ENCODE data around the gene NR3C1.

DNA sequence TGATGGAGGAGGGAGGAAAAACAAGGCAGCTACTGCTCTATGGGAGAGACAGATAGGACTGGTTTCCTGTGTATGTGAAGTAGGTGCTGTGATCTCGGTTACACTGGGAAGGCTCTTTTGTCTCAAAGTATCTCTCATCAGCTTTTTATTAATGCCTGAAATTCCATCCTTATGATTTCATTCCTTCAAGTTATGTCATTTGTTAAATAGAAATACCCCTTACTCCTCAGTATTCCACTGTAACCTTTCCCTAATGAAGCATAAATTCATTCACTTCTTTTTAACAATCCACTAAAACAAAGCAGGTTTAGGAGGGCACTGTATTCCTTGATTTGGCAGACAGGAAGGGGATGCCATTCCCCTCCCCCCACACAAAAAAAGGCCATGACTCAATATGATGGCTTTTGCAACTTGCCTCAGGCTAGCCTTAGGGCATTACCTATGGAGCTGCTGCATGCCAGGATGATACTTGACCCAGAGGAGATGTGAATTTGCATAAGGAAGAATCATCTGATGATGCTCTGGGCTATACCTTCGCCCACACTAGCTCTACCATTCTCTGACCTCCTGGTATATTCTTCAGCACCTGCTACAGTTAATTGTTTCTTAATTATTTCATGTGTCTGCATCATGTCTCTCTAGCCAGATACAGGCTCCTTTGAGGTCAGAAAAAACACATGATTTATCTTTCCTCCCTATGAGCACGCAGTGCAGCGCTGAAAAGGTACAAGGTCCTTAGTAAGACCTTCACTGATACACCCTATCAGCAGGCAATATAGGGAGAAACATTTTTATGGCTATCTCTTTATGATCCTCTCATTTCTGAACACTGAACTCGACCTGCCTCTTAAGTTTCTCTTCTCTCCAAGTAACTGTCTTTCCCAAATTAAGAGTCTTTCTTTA is 26.3 kb downstream of the NR3C1 start:
- TF ChIP-seq FOXK2 (IDR thresholded peaks at IDR 0.05): no peak
- TF ChIP-seq, protein P1, sequence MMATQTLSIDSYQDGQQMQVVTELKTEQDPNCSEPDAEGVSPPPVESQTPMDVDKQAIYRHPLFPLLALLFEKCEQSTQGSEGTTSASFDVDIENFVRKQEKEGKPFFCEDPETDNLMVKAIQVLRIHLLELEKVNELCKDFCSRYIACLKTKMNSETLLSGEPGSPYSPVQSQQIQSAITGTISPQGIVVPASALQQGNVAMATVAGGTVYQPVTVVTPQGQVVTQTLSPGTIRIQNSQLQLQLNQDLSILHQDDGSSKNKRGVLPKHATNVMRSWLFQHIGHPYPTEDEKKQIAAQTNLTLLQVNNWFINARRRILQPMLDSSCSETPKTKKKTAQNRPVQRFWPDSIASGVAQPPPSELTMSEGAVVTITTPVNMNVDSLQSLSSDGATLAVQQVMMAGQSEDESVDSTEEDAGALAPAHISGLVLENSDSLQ (IDR thresholded peaks at IDR 0.05): no peak
- no peak for TF ChIP-seq SUZ12 (IDR thresholded peaks at IDR 0.05)
- TF ChIP-seq BHLHE40 (IDR thresholded peaks at IDR 0.05; ENCODE audit: borderline replicate concordance): no peak
- no peak for TF ChIP-seq ELF4 (IDR thresholded peaks at IDR 0.05)
- TF ChIP-seq FOXM1 (IDR thresholded peaks at IDR 0.05; ENCODE audit: borderline replicate concordance): no peak
- TF ChIP-seq ARNT (IDR thresholded peaks at IDR 0.05): no peak
- no peak for TF ChIP-seq HDGF (IDR thresholded peaks at IDR 0.05; ENCODE audit: borderline replicate concordance)
- no peak for TF ChIP-seq NFRKB (IDR thresholded peaks at IDR 0.05)
- TF ChIP-seq FOXA1 (IDR thresholded peaks at IDR 0.05): no peak
- no peak for TF ChIP-seq TARDBP (IDR thresholded peaks at IDR 0.05)
- no peak for TF ChIP-seq L3MBTL2 (conservative IDR thresholded peaks at IDR 0.05)
- TF ChIP-seq SP1 (IDR thresholded peaks at IDR 0.05): no peak
- no peak for TF ChIP-seq ZNF384 (IDR thresholded peaks at IDR 0.05)

All from HEK293T (cell line).